Measurements from ENCODE around the gene SCGB1D1.
"Not testable (repeated sequence)": the region's sequence is repeated elsewhere in the genome, so short reads cannot be mapped to it uniquely, and the experiment has no call there.

GRCh38 chr11:62206276-62207066, 16.5 kb downstream of the SCGB1D1 start:
- not testable (repeated sequence) for TF ChIP-seq POLR2A (IDR thresholded peaks at IDR 0.05; ENCODE audit: low read length); GATA1 (IDR thresholded peaks at IDR 0.05; ENCODE audit: low read depth, low read length)

Data from erythroblast (primary cell).